Gastroesophageal sphincter (tissue), 3 donors: ENCODE results near the gene GAMT.

Experiments
- CTCF ChIP-seq, 4 experiments: fragments of 200-600 bp in 2 of 4; fragments of 450-650 bp in 2 of 4; sonication (generic) in 1 of 4; IDR thresholded peaks; one replicate each; pipeline ENCODE4 v1.5.1; 2017 to 2019; ENCODE audit warnings: antibody characterized with exemption in 4 of 4, mild to moderate bottlenecking in 2 of 4, moderate library complexity in 2 of 4
- POLR2AphosphoS5 ChIP-seq: sonication (generic); formaldehyde crosslinking; IDR thresholded peaks from one replicate; pipeline ENCODE4 v1.6.1; 2017; ENCODE audit warnings: antibody characterized with exemption

GRCh38 chr19:1400281-1401137 is 833 bp downstream of the GAMT start:
- TF ChIP-seq CTCF (IDR thresholded peaks at IDR 0.05) (no peak), POLR2AphosphoS5 (no peak)
